ENCODE data around the gene CTBP2.
"Not testable (repeated sequence)": the region's sequence is repeated elsewhere in the genome, so short reads cannot be mapped to it uniquely, and the experiment has no call there.

Gene CTBP2

GRCh38 chr10:125179107-125179506 lies 18.7 kb upstream of the CTBP2 start:
- not testable (repeated sequence) for DNase-seq

- DNase-seq = no peak
These were observed 17.6 kb upstream of the CTBP2 start for GRCh38 chr10:125177641-125178640.

GRCh38 chr10:125175807-125176206 lies 15.4 kb upstream of the CTBP2 start:
- no peak for DNase-seq

- DNase-seq = no peak
These were observed 14.0 kb upstream of the CTBP2 start for GRCh38 chr10:125174360-125174759.

- no peak for DNase-seq
These were observed 12.3 kb upstream of the CTBP2 start for GRCh38 chr10:125172694-125173093.

GRCh38 chr10:125171402-125172306 lies 11.3 kb upstream of the CTBP2 start:
- DNase-seq = no peak

- no peak for DNase-seq
These were observed 9.6 kb upstream of the CTBP2 start for GRCh38 chr10:125169915-125170314.

GRCh38 chr10:125169279-125169678 lies 8.9 kb upstream of the CTBP2 start:
- DNase-seq = no peak

GRCh38 chr10:125166658-125167057 lies 6.3 kb upstream of the CTBP2 start:
- no peak for DNase-seq

- DNase-seq = no peak
These were observed 5.5 kb upstream of the CTBP2 start for GRCh38 chr10:125165584-125166573.

GRCh38 chr10:125164421-125164820 lies 4.1 kb upstream of the CTBP2 start:
- DNase-seq = no peak

GRCh38 chr10:125163803-125164202 lies 3.4 kb upstream of the CTBP2 start:
- no peak for DNase-seq

GRCh38 chr10:125163312-125163711 lies 2.9 kb upstream of the CTBP2 start:
- not testable (repeated sequence) for DNase-seq

GRCh38 chr10:125162120-125162931 lies 2.0 kb upstream of the CTBP2 start:
- DNase-seq = no peak

- DNase-seq = no peak
These were observed 1.4 kb upstream of the CTBP2 start for GRCh38 chr10:125161707-125162119.

- peak; percentile 24 for DNase-seq
These were observed 718 bp upstream of the CTBP2 start for GRCh38 chr10:125160856-125161706.

GRCh38 chr10:125159486-125159931 lies 854 bp downstream of the CTBP2 start:
- DNase-seq = no peak

- no peak for DNase-seq
These were observed 1.5 kb downstream of the CTBP2 start for GRCh38 chr10:125158601-125159485.

- DNase-seq = no peak
These were observed 2.1 kb downstream of the CTBP2 start for GRCh38 chr10:125158275-125158600.
